ENCODE results near the gene TPP2.

DNA sequence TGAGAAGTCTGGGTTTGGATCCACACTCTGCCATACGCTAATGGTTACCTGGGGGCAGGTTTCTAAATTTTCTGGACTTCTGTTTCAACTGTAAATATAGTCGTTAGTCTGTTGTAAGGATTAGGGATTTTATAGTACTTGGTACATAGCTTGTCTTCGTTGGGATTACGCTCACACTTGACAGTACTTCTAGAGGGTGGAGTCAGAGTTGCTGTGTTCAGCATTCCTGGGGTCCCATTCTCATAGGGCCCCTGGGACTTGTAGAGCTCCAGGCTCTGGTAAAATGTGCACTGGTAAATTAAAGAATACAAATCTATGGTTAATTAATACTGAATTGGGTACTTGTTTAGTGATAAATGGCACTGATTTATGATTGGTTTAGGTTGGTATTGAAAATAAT is 45.2 kb downstream of the TPP2 start:
- TF ChIP-seq, protein P1, sequence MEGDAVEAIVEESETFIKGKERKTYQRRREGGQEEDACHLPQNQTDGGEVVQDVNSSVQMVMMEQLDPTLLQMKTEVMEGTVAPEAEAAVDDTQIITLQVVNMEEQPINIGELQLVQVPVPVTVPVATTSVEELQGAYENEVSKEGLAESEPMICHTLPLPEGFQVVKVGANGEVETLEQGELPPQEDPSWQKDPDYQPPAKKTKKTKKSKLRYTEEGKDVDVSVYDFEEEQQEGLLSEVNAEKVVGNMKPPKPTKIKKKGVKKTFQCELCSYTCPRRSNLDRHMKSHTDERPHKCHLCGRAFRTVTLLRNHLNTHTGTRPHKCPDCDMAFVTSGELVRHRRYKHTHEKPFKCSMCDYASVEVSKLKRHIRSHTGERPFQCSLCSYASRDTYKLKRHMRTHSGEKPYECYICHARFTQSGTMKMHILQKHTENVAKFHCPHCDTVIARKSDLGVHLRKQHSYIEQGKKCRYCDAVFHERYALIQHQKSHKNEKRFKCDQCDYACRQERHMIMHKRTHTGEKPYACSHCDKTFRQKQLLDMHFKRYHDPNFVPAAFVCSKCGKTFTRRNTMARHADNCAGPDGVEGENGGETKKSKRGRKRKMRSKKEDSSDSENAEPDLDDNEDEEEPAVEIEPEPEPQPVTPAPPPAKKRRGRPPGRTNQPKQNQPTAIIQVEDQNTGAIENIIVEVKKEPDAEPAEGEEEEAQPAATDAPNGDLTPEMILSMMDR (IDR thresholded peaks at IDR 0.05; ENCODE audit: low read length) = no peak
- TF ChIP-seq EZH2 (optimal IDR thresholded peaks at IDR 0.05; ENCODE audit: low read depth, low read length) = no peak
- no peak for TF ChIP-seq EZH2phosphoT487 (IDR thresholded peaks at IDR 0.05; ENCODE audit: low read length)
